Progenitor cell of endocrine pancreas (in vitro differentiated cells): ENCODE data around the gene TUFM. TPM values are rescaled to one million over a fixed set of nuclear protein-coding genes. Genes with fewer than 3 reads are reported as not detected.

Source experiments
- DNase-seq: peaks from one replicate; pipeline ENCODE4 v3.0.0; 2021; ENCODE audit warnings: low spot score; ENCODE audit not compliant: unreplicated experiment
- H3K27ac Mint-ChIP-seq: 2 replicates; pipeline ENCODE4 v1.8.0; 2021; ENCODE audit warnings: mild to moderate bottlenecking, moderate library complexity, mixed read lengths
- H3K27me3 Mint-ChIP-seq: 2 replicates; pipeline ENCODE4 v1.8.0; 2021; ENCODE audit warnings: mixed read lengths
- H3K36me3 Mint-ChIP-seq: 2 replicates; pipeline ENCODE4 v1.8.0; 2022; ENCODE audit warnings: mixed read lengths; ENCODE audit not compliant: insufficient read depth
- H3K4me1 Mint-ChIP-seq: 2 replicates; pipeline ENCODE4 v1.8.0; 2021; ENCODE audit warnings: low read depth, mixed read lengths
- H3K4me3 Mint-ChIP-seq: 2 replicates; pipeline ENCODE4 v1.8.0; 2021; ENCODE audit warnings: low read depth, mild to moderate bottlenecking, moderate library complexity, mixed read lengths
- H3K9me3 Mint-ChIP-seq: 2 replicates; pipeline ENCODE4 v1.8.0; 2021; ENCODE audit warnings: low read depth, mixed read lengths
- total RNA-seq: library from RNA; stranded (reverse); gene quantifications from 2 replicates; pipeline ENCODE4 v1.2.1, GENCODE V29; 2021
- TF ChIP-seq, protein P1 (sequence below): fragments of 200-600 bp; sonication (generic); IDR thresholded peaks from one replicate; pipeline ENCODE4 v1.5.0; 2021; ENCODE audit warnings: antibody characterized with exemption, mild to moderate bottlenecking; ENCODE audit not compliant: unreplicated experiment

Gene TUFM
- total RNA-seq, 1 donor from 2014 or later: 158 TPM

- no peak overlapping the region for H3K4me3 Mint-ChIP-seq
- H3K27ac Mint-ChIP-seq: no peak overlapping the region
- H3K27me3 Mint-ChIP-seq: no peaks in the 10 kb centered on the region
- H3K4me1 Mint-ChIP-seq: peaks cover 16% of the 10 kb centered on the region
- no peaks in the 10 kb centered on the region for H3K9me3 Mint-ChIP-seq
- peaks cover 51% of the 10 kb centered on the region for H3K36me3 Mint-ChIP-seq
- TF ChIP-seq, protein P1, sequence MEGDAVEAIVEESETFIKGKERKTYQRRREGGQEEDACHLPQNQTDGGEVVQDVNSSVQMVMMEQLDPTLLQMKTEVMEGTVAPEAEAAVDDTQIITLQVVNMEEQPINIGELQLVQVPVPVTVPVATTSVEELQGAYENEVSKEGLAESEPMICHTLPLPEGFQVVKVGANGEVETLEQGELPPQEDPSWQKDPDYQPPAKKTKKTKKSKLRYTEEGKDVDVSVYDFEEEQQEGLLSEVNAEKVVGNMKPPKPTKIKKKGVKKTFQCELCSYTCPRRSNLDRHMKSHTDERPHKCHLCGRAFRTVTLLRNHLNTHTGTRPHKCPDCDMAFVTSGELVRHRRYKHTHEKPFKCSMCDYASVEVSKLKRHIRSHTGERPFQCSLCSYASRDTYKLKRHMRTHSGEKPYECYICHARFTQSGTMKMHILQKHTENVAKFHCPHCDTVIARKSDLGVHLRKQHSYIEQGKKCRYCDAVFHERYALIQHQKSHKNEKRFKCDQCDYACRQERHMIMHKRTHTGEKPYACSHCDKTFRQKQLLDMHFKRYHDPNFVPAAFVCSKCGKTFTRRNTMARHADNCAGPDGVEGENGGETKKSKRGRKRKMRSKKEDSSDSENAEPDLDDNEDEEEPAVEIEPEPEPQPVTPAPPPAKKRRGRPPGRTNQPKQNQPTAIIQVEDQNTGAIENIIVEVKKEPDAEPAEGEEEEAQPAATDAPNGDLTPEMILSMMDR: no peak
- DNase-seq: no peak
Observed at GRCh38 chr16:28829747-28830146, 16.4 kb downstream of the TUFM start.

DNA sequence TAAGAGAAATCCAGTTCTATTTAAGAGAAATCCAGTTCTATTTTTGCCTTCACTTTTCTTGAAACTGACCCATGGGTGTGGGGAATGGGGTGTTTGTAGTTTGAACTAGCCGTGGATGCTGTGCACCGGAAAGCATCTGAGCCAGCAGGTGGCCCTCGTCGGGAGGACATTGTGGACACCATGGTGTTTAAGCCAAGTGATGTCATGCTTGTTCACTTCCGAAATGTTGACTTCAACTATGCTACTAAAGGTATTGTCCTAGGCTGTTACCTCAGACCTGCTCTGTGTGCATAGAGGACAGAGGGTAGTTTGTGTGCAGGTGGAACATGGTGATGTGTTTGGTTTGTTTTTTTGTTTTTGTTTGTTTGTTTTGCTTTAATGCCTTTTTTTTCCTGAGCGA lies 20.0 kb downstream of the TUFM start:
- no peak for DNase-seq
- Mint-ChIP-seq H3K4me3 (peak overlapping the region; percentile 27), H3K27ac (peak overlapping the region; percentile 91), H3K4me1 (peaks cover 24% of the 10 kb centered on the region), H3K27me3 (no peaks in the 10 kb centered on the region), H3K36me3 (peaks cover 33% of the 10 kb centered on the region), H3K9me3 (no peaks in the 10 kb centered on the region)
- TF ChIP-seq, protein P1: no peak

- peaks cover 25% of the 10 kb centered on the region for H3K36me3 Mint-ChIP-seq
- peak overlapping the region; percentile 96 for H3K4me3 Mint-ChIP-seq
- H3K4me1 Mint-ChIP-seq: peaks cover 26% of the 10 kb centered on the region
- H3K27me3 Mint-ChIP-seq: no peaks in the 10 kb centered on the region
- no peaks in the 10 kb centered on the region for H3K9me3 Mint-ChIP-seq
- no peak for DNase-seq
- peak overlapping the region; percentile 99 for H3K27ac Mint-ChIP-seq
- TF ChIP-seq, protein P1: no peak
Observed at GRCh38 chr16:28824717-28824973, 21.5 kb downstream of the TUFM start.

DNA sequence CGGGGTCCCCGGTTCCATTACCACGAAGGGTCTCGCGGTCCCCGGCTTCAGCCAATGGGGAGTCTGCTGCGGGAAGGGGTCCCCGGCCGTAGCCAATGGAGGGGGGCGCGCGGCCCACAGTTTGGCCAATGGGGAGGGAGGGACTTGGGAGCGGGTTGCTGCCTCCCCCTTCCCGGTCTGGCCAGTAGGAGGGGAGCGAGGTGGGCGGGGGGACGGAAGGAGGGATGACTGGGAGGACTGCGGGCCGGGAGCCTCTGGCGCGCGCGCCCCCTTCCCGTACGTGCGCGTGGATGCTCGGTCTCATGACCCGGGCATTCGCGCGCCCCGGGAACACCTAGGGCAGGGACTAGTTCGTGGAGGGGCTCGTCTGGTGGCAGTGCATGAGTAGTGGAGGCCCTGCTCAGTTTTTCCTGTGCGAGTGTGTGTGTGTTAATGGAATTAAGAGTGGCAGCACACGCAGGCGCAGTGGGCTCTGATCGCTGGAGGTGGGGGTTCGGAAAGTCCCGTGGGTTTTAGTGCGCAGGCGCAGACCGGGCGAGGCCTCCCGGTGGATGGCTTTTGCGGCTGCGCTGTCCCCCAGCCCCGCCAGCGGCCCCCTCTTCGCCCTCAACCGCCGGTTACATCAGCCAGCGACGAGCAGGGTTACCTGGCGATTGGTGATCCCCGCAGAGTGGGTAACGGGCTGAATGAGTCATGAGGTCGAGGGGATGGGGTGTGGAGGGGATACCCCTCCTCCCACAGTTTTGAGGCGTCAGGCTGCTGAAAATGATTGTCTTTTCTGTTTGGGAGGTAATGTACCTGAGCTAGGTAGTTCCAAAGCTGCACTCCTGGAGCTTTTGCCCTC lies 22.1 kb downstream of the TUFM start:
- Mint-ChIP-seq H3K4me1 (peaks cover 26% of the 10 kb centered on the region), H3K36me3 (peaks cover 20% of the 10 kb centered on the region), H3K27ac (peak overlapping the region; percentile 99), H3K4me3 (peak overlapping the region; percentile 96), H3K9me3 (no peaks in the 10 kb centered on the region), H3K27me3 (no peaks in the 10 kb centered on the region)
- TF ChIP-seq, protein P1: no peak
- DNase-seq: peak; percentile 95

- H3K27me3 Mint-ChIP-seq: no peaks in the 10 kb centered on the region
- H3K4me1 Mint-ChIP-seq: peaks cover 26% of the 10 kb centered on the region
- peaks cover 20% of the 10 kb centered on the region for H3K36me3 Mint-ChIP-seq
- H3K27ac Mint-ChIP-seq: peak overlapping the region; percentile 99
- peak; percentile 20 for DNase-seq
- H3K9me3 Mint-ChIP-seq: no peaks in the 10 kb centered on the region
- H3K4me3 Mint-ChIP-seq: peak overlapping the region; percentile 96
- TF ChIP-seq, protein P1: no peak
Observed at GRCh38 chr16:28823291-28823872, 22.8 kb downstream of the TUFM start.
